GM21515 (cell line): Measurements from ENCODE around the gene PLEKHO1.
"Not testable (repeated sequence)": the region's sequence is repeated elsewhere in the genome, so short reads cannot be mapped to it uniquely, and the experiment has no call there.

ENCODE experiments used
- ATAC-seq: cut with Tn5 transposase; IDR thresholded peaks from one replicate; pipeline ENCODE4 v1.9.1; 2021; ENCODE audit not compliant: unreplicated experiment

Gene PLEKHO1

GRCh38 chr1:150168960-150169601, 19.4 kb downstream of the PLEKHO1 start:
- no peak for ATAC-seq

DNA sequence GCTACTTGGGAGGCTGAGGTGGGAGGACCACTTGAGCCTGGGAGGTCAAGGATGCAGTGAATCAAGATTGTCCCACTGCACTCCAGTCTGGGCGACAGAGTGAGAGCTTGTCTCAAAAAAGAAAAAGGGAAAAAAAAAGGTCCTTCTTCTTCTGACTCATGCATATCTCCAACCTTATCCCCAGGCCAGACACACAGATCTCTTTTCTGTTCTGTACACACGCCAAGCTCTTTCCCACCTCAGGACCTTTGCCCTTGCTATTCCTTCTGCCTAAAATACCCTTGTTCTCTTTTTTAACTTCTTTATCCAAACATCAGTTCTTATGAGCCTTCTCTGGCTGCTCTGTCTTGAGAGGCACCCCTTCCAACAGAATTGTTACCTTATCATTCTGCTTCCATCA, 22.1 kb downstream of the PLEKHO1 start:
- ATAC-seq = no peak

- no peak for ATAC-seq
These were observed 23.4 kb downstream of the PLEKHO1 start for GRCh38 chr1:150173141-150173585.

DNA sequence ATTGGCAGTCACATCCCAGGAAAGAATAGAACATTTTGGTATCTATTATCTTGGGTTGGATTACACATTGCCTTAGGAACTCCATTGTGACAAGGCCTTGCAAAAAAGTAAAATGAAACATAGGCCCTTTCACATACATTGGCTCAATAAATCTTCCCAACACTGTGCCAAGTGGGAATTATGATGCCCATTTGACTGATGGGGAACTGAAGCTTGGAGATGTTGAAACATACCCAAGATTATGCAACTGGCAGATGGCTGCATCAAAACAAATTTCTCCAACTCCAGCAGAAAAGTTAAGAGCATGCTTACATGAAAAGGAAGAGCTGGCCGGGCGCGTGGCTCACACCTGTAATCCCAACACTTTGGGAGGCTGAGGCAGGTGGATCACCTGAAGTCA, 26.9 kb downstream of the PLEKHO1 start:
- no peak for ATAC-seq

- no peak for ATAC-seq
These were observed 28.8 kb downstream of the PLEKHO1 start for GRCh38 chr1:150178548-150178947.

DNA sequence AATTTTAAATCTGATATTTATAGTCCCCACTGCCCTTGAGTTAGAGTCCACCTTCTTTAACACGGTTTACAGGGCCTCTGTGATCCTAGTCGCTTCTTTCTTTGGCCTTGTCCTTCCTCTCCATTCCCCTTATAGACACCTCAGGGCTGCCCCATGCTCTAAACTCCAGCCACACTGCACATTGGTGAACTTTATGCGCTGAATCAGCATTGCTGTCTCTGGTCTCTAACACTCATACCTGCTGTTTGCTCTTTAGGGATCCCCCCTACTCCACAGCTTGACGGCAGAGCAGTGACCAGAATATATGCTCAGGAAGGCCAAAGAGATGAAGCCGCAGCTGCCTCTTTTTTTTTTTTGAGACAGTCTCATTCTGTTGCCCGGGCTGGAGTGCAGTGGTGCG, 30.2 kb downstream of the PLEKHO1 start:
- ATAC-seq = no peak

DNA sequence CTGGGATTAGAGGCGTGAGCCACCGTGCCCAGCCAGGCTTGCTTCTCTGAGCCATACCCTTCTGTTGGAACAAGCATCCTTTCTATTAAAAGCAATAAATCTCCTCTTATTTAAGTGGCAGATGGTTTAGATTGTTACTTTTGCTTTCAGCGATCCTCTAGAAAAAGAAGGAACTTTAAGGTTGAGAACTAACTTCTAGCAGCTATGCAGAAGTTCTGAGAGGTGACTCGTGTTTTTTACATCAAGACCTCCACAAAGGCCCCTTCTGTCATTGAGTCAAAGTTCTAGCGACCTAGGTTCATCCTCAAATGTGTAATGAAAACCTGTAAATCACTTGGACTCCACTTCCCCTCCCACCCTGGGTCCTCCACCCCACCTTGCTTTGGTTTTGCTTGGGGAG, 30.8 kb downstream of the PLEKHO1 start:
- no peak for ATAC-seq

DNA sequence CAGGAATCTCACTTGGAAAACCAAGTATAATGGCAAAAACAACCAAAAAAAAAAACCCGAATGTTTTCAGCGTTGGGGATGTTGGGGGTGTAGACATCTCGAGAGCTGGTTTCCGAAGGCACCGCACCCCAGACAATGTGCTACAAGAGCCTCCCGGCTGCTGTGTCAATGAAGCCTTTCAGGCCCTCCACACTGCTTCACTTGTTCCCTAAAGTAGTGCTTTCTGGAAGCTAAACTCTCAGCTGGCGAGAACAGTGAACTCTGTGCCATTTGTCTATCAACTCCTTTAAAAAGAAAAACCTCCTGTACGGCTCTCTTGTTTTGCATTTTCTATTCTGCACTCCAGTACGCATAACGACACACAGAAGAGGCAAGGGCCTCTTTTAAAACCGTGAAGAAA, 32.5 kb downstream of the PLEKHO1 start:
- ATAC-seq = no peak

DNA sequence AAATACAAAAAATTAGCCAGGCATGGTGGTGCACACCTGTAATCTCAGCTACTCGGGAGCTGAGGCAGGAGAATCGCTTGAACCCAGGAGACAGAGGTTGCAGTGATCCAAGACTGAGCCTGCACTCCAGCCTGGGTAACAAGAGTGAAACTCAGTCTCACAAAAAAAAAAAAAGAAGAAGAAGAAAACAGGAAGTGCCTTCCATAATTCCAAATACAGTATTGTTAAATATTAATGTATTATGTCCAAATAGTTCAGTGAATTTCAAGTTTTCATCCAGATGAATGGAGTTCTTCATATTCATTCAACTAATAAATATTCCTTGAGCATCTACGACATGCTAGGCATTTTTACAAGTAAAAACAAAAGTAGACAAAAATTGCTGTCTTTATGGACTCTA, 33.3 kb downstream of the PLEKHO1 start:
- no peak for ATAC-seq

- ATAC-seq = no peak
These were observed 35.8 kb downstream of the PLEKHO1 start for GRCh38 chr1:150185481-150185880.

DNA sequence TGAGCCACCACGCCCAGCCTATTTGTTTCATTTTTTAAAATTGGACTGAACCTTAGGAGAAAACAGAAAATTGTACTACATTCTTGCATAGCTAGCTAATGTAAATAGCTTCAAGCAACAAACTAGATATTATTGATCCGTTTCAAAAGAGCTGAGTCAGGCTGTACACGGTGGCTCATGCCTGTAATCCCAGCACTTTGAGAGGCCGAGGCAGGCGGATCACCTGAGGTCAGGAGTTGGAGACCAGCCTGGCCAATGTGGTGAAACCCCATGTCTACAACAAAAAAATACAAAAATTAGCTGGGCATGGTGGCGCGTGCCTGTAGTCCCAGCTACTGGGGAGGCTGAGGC, 36.7 kb downstream of the PLEKHO1 start:
- not testable (repeated sequence) for ATAC-seq

GRCh38 chr1:150186789-150187559, 37.3 kb downstream of the PLEKHO1 start:
- ATAC-seq = no peak

DNA sequence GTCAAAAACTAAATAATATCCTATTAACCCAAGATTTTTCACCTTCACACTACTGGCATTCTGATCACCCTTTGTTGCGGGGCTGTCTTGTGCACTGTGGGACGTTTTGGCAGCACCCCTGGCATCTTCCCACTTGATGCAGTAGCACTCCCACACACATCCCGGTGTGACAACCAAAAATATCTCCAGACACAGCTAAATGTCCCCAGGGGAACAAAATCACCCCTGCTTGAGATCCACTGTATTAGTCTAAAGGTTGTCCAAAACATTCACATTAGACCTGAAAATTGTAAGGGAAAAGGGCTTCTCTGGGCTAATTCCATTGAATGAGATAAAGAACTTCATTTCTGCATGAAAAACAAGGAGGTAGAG, 37.8 kb downstream of the PLEKHO1 start:
- no peak for ATAC-seq

DNA sequence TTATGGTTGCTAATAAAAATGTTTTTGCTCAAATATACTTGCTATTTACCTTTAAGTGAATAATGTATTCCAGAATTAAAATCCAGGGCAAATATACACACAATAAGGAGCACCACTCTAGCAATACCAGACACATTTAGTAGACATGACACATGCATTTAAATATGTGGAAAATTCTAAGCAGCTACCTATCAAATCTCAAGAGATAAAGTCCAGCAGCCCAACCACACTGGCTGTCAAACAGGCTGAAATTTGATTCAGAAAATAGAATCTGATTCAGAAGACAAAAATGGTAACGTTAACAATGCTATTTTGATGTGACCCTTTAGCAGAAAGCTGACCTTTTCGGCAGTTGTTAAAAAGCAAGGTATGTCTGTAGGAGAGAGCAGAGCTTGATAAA, 42.3 kb downstream of the PLEKHO1 start:
- ATAC-seq = no peak

DNA sequence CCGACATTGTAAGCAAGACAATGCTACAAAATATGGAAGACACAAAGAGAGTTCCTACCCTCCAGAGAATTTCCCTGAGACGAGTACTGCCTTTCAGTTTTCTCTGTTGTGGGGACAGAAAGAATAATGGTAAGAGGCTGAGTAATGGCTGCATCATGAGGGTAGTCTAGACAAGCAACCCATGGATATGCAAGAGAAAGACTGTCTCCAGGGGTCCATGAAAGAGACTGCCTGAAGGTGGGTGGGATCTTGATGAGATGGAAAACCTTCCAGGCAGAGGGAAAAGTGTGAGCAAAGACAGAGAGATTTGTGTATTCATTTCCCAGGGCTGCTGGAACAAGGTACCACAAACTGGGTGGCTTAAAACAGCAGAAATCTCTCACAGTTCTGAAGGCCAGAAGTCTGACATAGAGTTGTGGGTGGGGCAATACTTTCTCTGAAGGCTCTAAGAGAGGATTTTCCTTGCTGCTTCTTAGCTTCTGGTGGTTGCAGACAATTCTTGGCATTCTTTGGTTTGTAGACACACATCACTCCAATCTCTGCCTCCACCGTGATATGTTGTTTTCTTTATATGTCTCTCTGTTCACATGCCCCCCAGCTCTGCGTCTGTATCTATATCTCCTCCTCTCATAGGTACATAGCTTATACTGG, 44.8 kb downstream of the PLEKHO1 start:
- ATAC-seq = no peak

- ATAC-seq = no peak
These were observed 46.7 kb downstream of the PLEKHO1 start for GRCh38 chr1:150196417-150196816.

GRCh38 chr1:150207281-150207971, 57.7 kb downstream of the PLEKHO1 start:
- ATAC-seq = no peak

DNA sequence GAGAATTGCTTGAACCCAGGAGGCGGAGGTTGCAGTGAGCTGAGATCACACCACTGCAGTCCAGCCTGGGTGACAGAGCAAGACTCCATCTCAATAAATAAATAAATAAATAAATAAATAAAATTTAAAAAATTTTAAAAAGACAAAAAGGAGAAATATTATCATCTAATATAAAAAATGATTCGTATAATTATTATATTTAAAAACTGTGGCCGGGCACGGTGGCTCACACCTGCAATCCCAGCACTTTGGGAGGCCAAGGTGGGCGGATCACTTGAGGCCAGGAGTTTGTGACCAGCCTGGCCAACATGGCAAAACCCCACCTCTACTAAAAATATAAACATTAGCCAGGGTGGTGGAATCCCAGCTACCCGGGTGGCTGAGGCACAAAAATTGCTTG, 58.7 kb downstream of the PLEKHO1 start:
- ATAC-seq = not testable (repeated sequence)
